GM19455 (cell line): ENCODE measurements around the gene TMEM61.
A peak's percentile ranks its signal among the peaks of the same experiment; 100 is the strongest.
"Not testable (repeated sequence)": the region's sequence is repeated elsewhere in the genome, so short reads cannot be mapped to it uniquely, and the experiment has no call there.

Source experiments
- ATAC-seq: cut with Tn5 transposase; IDR thresholded peaks from one replicate; pipeline ENCODE4 v1.9.1; 2021; ENCODE audit not compliant: unreplicated experiment

Gene TMEM61

GRCh38 chr1:54980528-54981241, at the start of gene TMEM61:
Gene TMEM61 (plus strand): TSS chr1:54980628. CDS start chr1:54981066, 438 bp downstream.
- no peak for ATAC-seq

DNA sequence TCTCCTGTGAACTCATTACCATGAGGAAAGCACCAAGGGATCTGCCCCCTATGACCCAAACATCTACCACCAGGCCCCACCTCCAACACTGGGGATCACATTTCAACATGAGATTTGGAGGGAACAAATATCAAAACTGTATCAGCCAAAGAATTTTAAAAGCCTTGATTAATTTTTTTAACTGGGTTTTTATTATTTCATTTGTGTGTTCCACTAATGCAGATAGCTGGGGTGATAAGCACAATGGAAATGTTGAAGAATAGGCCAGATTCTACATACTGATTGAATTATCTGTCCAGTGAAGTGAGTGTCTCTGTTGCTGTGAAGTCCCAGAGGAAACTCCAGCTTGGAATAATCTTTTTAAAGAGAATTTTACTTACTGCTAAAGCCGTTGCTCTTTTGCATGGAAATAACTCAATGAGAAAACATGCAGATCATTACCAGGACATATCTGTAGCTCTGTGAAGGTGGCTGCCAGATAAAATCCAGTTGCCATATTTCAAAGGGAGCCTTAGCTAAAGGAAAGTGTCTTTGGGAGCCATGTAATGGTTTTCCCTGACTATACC, 49.1 kb upstream of the TMEM61 start:
- ATAC-seq = no peak

DNA sequence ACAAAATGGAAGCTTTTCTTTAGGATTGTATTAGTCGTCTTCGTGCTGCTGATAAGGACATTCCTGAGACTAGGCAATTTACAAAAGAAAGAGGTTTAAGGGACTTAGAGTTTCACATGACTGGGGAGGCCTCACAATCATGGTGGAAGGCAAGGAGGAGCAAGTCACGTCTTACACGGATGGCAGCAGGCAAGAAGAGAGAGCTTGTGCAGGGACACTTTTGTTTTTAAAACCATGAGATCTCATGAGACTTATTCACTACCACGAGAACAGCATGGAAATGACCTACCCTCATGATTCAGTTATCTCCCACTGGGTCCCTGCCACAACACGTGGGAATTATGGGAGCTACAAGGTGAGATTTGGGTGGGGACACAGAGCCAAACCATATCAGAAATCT, 46.3 kb upstream of the TMEM61 start:
- not testable (repeated sequence) for ATAC-seq

- ATAC-seq = no peak
Measured at GRCh38 chr1:54934869-54935268, 45.6 kb upstream of the TMEM61 start.

DNA sequence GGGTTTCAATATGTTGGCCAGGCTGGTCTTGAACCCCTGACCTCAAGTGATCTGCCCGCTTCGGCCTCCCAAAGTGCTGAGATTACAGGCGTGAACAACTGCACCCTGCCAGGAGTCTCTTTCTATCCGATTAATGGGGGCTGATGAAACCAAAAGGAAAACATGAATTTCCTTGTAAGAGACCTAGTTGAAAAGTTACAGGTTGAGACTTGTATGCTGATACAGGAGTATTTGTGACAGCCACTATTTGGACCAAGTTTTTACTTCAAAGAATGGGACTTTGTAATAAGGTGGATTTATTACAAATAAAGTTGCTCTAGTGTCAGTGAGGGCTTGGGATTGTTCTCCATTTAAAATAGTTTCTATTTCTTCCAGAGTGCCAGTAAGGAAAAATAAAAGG, 43.6 kb upstream of the TMEM61 start:
- ATAC-seq = no peak

DNA sequence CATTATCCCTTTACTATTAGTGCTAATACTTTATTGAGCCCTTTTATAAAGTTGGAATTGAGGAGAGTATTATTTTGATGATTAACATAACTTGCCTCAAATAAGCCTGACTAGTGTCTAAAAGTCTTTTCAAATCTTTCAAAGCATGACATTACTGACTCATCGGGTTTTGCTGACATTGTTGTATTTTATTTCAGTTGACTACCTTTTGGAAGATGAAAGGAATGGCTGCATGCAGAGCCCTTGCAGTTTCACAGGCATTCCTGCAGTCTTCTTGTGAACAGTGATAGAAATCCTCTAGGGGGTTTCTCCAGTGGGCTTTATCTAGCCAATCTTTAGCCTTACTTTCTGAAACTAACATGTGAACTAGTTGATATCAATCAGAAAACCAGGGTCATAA, 43.0 kb upstream of the TMEM61 start:
- no peak for ATAC-seq

GRCh38 chr1:54938955-54939354, 41.5 kb upstream of the TMEM61 start:
- ATAC-seq = not testable (repeated sequence)

- ATAC-seq = no peak
Measured at GRCh38 chr1:54940042-54940441, 40.4 kb upstream of the TMEM61 start.

DNA sequence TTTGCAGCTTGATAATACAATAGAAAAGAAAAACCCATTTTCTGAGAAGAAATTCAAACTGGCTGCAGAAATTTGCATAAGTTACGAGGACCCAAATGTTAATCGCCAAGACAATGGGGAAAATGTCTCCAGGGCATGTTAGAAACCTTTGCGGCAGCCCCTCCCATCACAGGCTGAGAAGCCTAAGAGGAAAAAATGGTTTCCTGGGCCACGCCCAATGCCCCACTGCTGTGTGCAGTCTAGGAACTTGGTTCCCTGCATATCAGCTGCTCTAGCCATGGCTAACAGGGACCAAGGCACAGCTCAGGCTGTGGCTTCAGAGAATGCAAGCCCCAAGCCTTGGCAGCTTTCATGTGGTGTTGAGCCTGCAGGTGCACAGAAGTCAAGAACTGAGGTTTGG, 37.5 kb upstream of the TMEM61 start:
- ATAC-seq = no peak

DNA sequence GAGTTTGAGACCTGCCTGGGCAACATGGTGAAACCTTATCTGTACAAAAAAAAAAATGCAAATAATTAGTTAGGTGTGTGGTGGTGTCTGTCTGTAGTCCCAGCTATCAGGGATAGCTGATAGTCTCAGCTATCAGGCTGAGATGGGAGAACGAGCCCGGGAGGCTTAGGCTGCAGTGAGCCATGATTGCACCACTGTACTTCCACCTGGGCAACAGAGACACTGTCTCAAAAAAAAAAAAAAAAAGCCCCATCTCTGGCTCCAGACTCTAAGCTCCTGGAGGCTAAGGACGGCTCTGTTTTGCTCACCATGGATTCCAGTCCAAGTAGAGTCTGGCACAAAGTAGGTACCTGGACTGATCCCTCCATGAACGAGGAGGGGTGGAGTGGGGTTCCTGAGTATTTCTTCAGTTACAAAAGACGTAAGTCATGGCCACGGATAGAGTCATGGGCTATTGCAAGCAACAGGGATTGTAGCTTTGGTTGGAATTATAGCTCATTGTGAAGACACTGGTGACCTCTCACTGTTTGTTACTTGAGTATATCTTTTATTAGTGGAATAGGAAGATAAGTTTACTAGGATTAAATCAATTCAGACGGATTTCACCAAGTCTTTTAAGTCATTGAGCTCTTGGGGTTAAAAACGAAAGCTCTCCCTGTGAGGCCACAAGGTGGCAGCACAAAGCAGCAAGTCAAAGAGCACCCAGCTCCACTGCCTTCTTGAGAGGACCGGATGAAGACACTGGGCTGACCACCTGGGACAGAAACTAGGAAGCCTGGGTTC, 35.6 kb upstream of the TMEM61 start:
- ATAC-seq = peak; percentile 84

- no peak for ATAC-seq
Measured at GRCh38 chr1:54945393-54945936, 35.0 kb upstream of the TMEM61 start.

DNA sequence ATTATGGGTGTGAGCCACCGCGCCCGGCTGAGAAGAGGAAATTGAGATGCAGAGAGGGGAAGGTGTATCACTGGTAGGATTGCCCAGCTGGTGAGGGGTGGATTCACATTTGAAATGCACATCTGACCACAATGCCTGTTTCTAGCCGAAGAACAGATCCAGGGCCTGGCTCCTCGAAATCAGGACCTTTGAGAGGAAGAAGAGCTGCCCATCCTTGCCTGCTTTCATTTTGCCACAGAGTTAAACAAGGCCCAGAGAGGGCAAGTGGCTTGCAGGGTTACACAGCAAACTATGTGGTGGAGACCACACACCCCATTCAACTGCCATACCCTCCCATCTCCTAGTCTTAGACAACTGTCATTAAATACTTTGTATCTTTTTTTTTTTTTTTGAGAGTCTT, 32.9 kb upstream of the TMEM61 start:
- no peak for ATAC-seq

- ATAC-seq = no peak
Measured at GRCh38 chr1:54949053-54949452, 31.4 kb upstream of the TMEM61 start.

GRCh38 chr1:54950006-54950368, 30.4 kb upstream of the TMEM61 start:
- no peak for ATAC-seq

GRCh38 chr1:54950369-54951163, 29.9 kb upstream of the TMEM61 start:
- ATAC-seq = no peak

- no peak for ATAC-seq
Measured at GRCh38 chr1:54951810-54952226, 28.6 kb upstream of the TMEM61 start.

DNA sequence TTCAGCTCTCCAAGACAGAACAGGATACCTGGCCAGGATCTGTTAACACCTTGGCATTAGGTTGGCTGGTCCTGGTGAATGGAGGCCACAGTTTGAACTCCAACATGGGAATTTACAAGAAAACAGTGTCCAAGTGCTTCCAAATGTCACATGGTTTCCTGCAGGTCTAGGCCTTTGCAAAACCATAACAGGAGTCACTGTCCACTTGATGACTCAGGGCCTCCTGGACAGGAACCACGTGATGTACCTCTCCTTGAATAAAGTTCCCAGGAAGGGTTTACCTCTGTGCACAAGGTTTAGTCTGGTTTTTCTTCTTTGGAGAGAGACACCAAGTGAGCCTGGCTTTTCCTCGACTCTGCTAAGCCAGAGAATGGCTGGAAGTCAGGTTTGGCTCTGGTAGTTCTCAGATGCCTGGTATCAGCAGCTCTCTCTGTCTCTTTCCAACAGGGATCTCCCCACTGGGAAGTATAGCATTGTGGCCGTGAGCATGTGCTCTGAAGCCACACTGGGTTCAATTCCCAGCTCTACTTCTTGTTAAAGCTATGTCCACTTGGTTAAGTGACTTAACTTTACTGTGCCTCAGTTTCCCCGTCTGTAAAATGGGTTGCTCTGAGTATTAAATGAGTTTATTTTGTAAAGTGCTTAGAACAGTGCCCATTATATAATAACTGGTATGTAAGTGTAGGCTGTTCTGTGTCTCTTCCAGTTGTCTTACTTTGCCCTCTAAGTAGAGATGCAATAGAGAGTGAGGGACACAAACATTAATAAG, 27.3 kb upstream of the TMEM61 start:
- ATAC-seq = no peak

- no peak for ATAC-seq
Measured at GRCh38 chr1:54953846-54954245, 26.6 kb upstream of the TMEM61 start.

DNA sequence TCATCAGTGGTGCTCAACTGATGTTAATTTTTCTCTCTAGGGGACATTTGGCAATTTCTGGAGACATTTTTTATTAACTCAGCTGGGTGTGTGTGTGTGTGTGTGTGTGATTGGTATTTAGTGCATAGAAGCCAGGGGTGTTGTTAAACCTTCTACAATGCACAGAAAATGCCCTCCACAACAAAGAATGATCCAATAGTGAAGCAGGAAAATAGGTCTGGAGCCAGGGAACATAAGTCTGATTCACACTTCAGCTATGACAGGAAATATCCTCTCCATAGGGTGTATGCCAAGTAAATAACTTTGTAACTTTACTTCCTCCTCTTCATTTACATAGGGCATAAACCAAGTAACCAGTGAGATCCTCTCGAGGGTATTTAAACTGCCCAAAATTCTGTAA, 25.1 kb upstream of the TMEM61 start:
- no peak for ATAC-seq

DNA sequence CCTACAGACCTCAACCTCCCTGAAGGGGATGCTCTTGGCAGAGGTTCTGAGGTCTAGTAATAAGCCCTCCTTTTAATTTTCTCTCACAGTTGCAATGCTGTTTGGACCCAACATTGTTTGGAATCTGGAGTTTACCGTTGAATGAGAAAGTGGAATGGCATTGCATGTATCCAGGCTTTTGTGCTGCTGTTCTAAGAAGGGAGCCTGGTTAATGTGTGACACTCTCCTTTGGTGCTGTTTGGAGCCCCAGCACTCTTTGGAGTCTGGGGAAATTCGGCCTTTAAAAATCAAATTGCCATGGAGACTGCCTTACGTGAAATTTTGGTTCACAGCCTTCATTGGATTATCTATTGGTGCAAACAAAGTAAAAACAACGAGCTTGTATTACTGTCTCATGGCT, 23.7 kb upstream of the TMEM61 start:
- ATAC-seq = no peak
